Activated CD4-positive, alpha-beta T cell treated with anti-CD3 and anti-CD28 coated beads, Interleukin-2, amount 50 U/mL, for 4 hours (primary cell): ENCODE results near the gene ZNF699.
A peak's percentile ranks its signal among the peaks of the same experiment; 100 is the strongest.
"Not testable (repeated sequence)": the region's sequence is repeated elsewhere in the genome, so short reads cannot be mapped to it uniquely, and the experiment has no call there.

Source experiments
- DNase-seq, 2 experiments: peaks; one replicate each; pipeline ENCODE4 v3.0.0-alpha.2; 2020

Gene ZNF699

DNA sequence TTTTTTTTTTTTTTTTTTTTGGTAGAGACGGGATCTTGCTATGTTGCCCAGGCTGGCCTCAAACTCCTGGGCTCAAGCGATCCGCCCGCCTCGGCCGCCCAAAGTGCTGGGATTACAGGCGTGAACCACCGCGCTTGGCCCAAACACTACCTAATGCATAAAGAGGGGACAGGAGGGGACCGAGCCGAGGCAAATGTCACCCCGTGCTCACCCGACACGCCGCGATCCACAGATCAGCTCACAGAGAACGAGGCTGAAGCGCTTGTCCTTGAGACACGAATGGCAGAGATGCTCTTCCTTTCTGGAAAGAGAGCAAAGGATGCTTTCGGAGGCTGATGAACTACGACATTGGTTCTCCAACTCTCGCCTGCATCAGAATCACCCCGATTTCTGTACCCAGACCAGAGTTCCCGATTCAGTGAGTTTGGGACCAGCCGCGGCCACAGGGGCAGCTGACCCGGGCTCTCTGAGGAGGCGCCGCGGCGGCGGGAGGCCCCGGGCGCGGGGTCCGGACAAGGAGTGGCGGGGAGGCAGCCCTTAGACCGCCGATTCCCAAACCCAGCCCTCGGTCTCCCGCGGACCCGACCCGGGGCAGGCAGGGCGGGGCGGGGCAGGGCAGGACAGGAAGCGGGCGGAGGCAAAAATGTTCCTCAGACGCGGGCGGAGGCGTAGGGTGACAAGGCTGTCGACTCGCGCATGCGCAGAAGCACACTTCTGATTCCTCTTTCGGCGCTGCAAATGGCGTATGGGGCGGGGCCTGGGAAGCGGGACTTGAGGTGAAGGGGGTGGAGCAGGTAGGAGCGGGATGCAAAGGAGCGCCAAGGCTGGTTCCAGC, at the start of gene ZNF699:
ZNF699 (minus strand) TSS at position 700 of the 835 bp plus-strand sequence. CDS start 4,719 bp downstream, outside the sequence.
- peak; percentile 98 for DNase-seq

DNA sequence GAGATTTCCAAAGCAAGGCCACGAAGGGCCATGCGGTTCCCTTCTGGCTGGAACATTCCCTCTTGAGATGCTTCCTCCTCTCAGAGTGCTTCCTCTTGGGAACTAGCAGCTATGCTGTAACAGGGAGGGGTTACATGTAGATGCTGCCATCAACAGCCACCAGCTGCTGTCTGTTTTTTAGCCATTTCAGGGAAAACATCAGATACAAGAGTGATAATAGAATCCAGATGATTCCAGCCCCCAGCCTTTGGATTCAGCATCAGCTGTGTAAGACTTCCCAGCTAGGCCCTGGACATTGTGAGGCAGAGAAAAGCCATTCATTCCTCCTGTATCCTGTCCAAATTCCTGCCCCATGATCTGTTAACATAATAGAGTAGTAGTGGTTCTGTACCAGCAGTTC, 45.0 kb upstream of the ZNF699 start:
- DNase-seq, result no peak

DNA sequence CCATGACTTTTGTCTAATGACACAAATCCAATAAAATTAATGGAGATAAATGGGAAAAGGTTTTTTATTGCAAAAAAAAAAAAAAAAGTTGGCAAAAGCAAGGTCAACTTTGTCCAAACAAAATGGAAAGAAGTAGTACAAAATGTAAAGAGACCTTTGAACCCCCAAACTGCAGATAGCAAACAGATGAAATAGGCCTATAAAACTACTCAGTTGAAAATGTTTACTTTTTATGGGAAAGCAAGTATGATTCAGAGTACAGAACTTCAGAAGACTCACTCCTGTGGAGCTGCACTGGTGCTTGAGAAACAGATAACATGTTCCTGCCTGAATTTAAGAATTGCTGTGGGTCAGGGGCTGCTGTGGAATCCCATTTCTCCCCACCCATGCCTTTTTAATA, 43.4 kb upstream of the ZNF699 start:
- DNase-seq, result no peak

DNA sequence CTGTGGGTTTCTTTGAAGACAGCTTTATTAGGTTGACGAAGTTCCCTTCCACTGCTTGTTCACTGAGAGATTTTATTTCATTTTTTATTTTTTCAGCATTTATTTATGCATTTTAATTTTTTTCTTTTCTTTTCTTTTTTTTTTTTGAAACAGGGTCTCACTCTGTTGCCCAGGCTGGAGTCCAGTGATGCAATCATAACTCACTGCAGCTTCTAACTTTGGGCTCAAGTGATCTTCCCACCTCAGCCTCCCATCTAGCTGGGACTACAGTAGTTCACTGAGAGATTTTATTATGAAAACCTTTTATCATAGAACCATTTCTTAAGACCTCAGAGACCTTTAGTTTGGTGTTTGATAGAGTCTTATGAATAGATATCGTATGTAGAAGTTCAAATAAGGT, 42.9 kb upstream of the ZNF699 start:
- DNase-seq, result no peak

DNA sequence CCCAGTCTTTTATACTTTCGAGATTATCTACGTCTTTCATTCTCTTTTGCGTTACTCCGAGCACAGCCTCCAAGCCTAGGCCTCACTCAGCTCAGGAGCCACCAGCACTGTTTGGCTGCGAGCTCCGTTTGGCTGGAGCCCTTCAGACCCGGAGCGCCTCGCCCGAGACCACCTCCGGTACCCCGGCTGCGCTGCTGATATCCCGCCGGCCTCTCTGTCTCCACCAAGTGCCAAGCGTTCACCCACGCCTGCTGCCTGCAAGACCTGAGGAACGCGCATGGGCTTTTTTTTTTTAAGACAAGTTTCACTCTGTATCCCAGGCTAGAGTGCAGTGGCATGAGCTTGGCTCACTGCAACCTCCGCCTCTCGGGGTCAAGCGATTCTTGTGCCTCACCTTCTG, 39.0 kb upstream of the ZNF699 start:
- DNase-seq, result no peak

DNA sequence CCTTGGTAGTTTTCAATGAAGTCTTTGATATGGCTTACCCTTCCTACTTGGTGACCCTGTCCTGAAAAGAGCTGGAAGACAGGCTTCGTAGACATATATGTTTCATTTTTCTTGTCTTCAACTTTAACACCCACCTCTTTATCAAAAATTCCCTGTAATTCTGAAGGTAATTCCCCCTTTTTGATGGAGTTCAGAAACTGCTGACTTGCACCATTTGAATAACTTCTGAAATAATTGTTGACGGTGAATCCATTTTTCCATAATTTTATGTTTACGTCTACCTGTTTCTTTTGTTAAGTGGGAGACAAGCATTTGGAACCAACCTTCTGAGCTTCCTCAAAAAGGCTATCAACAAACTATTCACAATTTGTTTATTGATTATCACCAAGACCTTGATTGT, 38.6 kb upstream of the ZNF699 start:
- no peak for DNase-seq

DNA sequence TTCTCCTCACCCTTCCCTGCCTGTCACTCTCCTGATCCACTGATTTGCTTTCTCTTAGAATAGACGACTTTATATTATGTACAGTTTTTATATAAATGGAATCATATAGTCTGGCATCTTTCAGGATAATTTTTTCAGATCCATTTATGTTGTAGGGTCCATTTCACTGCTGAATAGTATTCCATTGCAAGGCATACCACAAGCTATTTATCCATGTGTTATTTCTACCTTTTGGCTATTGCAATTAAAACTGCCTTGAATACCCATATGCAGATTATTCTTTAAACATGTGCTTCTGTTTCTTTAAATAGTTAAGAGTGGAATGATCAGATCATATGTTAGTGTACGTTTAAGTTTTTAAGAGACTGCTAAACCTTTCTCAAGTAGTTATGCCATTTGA, 35.4 kb upstream of the ZNF699 start:
- DNase-seq, result no peak

DNA sequence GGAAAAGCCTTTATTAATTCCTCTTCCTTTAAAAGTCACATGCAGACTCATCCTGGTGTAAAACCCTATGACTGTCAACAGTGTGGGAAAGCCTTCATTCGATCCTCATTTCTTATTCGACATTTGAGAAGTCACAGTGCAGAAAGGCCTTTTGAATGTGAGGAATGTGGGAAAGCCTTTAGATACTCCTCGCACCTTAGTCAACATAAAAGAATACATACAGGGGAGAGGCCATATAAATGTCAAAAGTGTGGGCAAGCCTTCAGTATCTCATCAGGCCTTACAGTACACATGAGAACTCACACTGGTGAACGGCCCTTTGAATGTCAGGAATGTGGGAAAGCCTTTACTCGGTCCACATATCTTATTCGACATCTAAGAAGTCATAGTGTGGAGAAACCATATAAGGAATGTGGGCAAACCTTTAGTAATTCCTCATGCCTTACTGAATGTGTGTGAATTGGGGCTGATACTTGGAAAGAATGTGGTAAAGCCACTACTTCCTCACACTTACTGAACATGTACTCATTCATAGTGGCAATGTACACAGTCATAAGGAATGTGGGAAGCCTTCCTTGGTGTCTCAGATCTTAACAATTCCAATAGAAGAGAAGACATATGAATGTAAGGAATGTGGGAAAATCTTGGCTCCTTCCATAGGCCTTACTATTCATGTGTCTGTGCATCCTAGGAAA, 33.1 kb upstream of the ZNF699 start:
- no peak for DNase-seq

DNA sequence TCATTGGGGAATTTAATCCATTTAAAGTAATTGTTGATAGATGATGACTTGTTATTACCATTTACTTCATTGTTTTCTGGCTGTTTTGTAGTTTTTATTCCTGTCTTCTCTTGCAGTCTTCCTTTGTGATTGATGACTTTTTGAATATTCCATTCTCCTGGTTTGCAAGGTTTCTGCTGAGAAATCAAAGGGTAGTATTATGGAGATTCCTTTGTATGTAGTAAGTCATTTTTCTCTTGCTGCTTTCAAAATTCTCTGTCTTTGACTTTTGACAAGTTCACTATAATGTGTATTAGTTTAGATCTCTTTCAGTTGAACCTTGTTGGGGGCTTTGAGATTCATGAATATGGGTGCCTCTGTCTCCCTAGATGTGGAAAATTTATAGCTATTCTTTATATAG, 20.4 kb upstream of the ZNF699 start:
- DNase-seq, result no peak

DNA sequence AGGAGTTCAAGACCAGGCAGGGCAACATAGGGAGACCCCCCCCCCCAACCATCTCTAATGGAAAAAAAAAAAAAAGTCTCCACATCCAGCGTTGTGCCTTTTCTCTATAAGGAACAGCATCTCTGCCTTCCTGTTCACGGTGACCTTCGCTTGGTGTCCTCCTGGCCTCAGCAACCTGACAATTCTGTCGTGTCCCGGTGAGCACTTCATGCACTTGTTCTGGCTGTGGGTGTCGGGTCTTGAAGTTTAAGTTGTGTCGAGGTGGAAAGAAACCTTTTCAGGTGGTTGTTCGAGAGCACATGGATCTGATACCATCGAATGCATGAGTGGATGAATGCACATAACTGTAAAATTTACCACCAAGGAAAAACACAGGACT, 14.9 kb upstream of the ZNF699 start:
- DNase-seq, result no peak

DNA sequence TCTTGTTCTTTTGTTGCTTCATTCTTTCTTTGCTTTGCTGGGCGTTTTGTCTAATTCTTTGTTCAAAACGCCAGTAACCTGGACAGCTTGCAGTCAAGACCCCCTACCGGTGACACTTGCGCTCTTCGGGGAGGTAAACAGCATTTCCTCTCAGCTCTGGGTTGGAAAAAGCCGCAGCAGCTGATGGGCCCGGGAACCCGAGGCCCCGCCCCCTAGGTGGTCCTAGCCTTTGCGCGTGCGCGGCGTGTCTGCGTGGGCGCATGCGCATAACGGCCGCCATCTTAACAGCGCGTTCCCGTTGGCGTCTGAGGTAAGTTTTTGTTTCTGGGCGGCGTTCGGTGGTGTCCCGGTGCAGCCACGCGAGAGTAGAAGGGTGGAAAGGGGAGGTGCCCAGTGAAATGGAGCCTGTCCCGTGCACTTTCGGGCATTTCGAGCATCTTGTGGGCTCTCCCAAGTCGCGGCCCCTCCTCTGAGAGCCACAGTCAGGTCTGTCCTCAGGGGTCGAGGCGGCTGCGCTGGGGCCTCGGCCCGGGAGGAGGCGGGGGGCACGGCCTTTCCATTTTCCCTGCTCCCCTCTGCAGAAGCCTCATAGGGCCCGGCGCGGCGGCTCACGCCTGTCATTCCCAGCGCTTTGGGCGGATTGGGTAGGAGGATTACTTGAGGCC, 14.4 kb upstream of the ZNF699 start, which contains the start of gene ZNF559:
ZNF559 (plus strand) TSS at position 261 of the 665 bp plus-strand sequence. CDS start 14,371 bp downstream, outside the sequence.
- DNase-seq, result peak; percentile 94 to 96

DNA sequence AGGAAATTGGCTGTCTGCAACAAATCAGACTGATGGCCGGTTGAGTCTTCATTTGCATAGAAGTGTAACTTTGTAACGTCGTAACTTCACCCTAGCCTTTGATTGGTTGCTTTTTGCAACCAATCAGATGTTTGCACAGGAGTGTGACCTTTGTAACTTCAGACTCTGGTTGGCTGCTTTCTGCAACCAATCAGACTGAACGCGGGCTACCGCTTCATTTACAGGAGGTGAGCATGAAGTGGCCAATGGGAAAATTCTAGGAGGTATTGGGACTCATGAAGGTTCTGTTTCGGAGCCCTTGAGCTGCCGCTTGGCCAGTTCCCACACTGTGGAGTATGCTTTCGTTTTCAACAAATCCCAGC, 13.9 kb upstream of the ZNF699 start:
- peak in 1 of 2 experiments; percentile 21 for DNase-seq

DNA sequence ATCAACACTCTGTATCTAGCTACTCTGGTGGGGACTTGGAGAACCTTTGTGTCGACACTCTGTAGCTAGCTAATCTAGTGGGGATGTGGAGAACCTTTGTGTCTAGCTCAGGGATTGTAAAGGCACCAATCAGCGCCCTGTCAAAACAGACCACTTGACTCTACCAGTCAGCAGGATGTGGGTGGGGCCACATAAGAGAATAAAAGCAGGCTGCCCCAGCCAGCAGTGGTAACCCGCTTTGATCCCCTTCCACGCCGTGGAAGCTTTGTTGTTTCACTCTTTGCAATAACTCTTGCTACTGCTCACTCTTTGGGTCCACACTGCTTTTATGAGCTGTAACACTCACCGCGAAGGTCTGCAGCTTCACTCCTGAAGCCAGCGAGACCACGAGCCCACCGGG, 12.6 kb upstream of the ZNF699 start:
- DNase-seq, result not testable (repeated sequence)

DNA sequence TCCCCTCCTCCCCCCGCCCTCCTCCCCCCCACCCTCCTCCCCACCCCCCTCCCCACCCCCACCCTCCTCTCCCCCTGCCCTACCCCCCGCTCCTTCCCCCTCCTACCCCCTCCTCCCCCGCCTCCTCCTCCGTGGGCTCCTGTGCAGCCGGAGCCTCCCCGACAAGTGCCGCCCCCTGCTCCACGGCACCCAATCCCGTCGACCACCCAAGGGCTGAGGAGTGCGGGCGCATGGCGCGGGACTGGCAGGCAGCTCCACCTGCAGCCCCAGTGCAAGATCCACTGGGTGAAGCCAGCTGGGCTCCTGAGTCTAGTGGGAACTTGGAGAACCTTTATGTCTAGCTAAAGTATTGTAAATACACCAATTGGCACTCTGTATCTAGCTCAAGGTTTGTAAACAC, 12.1 kb upstream of the ZNF699 start:
- not testable (repeated sequence) for DNase-seq

DNA sequence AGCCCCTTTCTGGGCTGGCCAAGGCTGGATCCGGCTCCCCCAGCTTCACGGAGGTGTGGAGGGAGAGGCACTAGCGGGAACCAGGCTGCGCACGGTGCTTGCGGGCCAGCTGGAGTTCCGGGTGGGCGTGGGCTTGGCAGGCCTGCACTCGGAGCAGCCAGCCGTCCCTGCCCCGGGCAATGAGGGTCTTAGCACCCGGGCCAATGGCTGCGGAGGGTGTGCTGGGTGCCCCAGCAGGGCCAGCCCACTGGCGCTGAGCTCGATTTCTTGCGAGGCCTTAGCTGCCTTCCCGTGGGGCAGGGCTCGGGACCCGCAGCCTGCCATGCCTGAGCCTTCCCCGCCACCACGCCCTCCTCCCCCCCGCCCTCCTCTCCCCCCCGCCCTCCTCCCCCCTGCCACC, 11.7 kb upstream of the ZNF699 start:
- DNase-seq, result no peak

DNA sequence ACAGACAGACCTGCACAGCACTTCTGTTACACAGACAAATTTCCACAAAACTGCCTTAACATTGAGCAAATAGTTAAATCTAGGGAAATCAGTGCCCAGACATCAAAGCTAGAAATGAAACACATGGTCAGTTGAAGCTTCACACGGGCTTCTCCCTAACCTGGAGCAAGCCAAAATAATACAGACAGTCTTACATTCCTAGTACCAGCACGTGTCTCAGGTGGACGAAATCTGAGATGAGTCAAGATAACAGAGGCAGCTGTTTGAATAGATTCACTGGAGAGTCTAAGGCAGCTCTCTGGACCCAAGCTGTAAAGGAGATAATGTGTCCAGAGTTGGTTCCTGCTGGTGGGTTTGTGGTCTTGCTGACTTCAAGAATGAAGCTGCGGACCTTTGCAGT, 4.1 kb upstream of the ZNF699 start:
- DNase-seq, result no peak

DNA sequence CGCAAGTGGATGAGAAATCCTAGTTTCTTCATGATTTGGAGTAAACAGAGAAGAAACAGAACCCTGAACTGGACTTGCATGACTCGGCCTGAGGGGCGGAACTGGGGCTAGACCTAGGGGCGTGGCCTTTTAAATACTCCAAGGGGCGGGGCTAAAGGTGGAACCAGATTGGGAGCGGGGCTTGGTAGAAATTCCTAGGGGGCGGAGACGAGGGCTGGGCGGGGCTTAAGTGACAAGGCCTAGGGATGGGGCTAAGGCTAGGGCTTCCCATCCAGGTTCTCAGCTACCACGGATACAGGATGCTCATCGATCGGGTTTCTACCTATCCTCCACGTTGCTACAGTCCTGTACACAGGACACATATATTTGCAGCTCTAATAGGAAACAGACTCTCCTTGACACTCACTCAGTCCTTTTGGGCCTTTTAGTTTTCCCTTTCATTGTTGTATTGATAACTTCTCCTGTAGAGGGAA, 372 bp upstream of the ZNF699 start:
- no peak for DNase-seq

DNA sequence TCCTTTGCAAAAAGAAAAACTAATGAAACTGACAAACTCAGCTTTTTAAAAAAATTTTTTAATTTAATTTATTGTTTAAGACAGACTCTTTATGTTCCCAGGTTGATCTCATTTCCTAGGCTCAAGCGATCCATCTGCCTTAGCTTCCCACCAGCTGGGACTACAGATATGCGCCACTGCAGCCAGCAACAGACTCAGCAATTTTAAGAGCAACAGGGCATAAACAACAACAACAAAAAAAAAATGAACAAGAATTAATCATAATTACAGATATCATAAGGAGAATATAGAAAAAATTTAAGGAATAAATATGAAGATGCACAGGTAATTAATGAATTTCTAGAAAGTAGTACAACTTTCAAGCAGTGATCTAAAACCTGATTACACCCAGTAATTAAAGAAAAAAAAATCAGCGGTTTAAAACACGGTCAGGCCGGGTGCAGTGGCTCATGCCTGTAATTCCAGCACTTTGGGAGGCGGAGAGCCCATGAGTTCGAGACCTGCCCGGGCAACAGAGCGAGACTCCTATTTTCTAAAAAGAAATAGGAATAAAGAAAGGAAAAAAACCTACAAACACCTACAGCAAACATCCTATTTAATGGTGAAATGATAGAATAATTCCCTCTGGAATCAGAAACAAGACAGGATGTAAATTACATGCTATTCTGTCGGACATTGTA, 1.4 kb downstream of the ZNF699 start:
- no peak for DNase-seq

DNA sequence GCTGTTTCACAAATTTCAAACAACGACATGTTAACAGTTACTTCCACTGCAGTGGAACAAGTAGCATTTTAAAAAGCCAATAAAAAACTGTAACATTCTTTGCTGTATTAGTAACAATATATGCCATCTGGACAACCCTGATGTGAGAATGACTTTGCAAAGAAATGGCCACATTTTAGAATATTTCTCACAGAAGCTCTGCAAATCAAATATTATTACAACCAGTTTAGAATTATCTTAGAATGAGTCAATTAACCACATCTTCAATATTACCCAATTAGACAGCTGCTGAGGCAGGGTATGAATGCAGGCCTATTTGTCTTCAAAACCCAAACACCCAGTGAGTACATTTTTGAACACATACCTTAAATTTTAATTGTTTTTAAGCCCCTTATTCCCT, 3.2 kb downstream of the ZNF699 start:
- no peak for DNase-seq

DNA sequence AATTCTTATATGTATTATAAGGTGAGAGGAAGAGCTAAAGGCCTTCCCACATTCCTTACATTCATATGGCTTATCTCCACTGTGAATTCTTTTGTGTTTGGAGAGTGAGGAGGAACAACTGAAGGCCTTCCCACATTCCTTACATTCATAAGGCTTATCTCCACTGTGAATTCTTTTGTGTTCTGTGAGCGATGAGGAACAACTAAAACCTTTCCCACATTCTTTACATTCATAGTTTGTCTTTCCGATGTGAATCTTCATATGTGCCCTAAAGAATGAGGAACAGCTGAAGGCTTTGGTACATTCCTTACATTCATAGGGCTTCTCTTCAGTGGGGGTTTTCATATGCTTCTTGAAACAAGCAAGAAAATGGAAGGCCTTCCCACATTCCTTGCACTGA, 13.3 kb downstream of the ZNF699 start:
- DNase-seq, result no peak

DNA sequence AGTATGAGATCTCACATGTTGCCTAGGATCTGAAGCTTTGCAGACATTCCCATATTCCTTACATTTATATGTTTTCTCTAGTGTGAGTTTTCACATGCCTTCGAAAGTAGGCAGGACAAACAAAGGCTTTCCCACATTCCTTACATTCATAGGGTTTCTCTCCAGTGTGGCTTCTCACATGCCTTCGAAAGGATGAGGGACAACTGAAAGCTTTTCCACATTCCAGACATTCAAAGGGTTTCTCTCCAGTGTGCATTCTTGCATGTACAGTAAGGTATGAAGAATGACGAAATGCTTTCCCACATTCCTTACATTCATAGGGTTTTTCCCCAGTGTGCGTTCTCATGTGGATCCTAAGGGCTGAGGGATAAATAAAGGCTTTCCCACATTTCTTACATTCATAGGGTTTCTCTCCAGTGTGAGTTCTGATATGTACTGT, 14.2 kb downstream of the ZNF699 start:
- DNase-seq, result no peak

DNA sequence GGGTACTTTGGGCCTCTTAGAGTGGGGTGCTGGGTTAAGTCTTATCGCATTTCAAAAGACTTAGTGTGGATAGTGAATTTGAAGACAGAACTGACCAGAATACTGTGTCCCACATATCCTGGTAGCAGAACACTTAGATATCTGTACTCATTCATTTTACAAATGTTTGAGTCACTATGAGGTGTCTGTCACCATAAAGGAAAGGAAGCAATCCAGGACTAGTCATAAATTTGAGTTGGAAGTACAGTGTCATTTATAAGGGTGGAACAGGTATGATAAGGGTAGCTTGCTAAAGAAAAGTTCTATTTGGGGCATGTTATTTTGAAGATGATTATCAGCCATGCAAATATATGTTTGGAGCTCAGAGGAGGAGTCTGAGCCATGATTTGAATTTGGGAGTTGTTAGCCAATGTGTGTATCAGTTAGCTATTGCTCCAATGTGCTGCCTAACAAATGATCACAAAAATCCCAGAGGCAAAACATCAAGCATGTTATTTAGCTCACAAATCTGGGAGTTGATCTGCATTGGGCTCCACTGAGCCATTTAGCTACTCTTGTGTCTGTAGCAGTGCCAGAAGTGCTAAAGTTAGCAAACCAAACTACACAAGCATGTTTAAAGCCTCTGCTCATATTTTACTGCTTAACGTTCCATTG, 20.3 kb downstream of the ZNF699 start:
- no peak for DNase-seq
